ENCODE data around the gene DIP2C. TPM values are rescaled to one million over a fixed set of nuclear protein-coding genes. Genes with fewer than 3 reads are reported as not detected.

Gene DIP2C
- total RNA-seq, 1 donor from 2014 or later: 52.6 TPM

DNA sequence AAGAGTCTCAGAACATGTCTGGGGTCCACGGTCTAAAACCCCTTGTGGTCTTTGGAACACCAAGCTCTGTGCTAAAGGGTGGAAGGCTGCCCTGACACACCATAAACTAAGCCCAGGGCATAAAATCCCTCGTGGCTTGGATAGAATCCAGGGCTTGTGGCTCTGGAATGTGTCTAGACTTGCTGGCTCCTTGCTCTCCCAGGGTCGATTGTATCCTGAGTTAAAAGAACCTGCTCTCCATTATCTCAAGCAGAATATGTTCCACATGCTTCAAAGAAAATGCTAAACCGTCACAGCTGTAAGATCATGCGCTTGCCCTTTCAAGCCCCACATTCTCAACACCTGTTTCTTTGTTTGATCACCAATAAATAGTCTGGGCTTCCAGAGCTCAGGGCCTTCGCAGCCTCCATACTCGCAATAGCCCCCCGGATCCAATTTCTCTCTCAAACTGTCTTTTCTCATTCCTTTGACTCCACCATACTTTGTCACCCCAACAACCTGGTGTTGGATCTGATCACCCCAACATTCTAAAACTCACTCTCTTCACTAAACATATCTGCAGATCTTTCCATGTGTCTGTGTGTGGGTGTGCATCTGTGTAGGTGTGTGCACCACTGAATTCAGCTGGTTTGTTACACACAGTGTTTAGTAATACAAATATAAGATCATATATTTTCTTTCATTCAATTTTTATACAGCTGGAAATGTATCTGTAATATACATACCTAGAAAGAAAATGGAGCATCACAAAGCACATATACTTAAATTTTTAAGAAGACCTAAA, 315.8 kb downstream of the DIP2C start:
- H3K27ac Mint-ChIP-seq (ENCODE audit: unreplicated experiment): peak overlapping the region; percentile 14
- no peaks in the 10 kb centered on the region for H3K27me3 Mint-ChIP-seq (ENCODE audit: unreplicated experiment)
- peaks cover 6% of the 10 kb centered on the region for H3K9me3 Mint-ChIP-seq (ENCODE audit: unreplicated experiment)
- no peak for DNase-seq
- H3K4me3 Mint-ChIP-seq (ENCODE audit: unreplicated experiment): no peak overlapping the region
- TF ChIP-seq, protein P1, sequence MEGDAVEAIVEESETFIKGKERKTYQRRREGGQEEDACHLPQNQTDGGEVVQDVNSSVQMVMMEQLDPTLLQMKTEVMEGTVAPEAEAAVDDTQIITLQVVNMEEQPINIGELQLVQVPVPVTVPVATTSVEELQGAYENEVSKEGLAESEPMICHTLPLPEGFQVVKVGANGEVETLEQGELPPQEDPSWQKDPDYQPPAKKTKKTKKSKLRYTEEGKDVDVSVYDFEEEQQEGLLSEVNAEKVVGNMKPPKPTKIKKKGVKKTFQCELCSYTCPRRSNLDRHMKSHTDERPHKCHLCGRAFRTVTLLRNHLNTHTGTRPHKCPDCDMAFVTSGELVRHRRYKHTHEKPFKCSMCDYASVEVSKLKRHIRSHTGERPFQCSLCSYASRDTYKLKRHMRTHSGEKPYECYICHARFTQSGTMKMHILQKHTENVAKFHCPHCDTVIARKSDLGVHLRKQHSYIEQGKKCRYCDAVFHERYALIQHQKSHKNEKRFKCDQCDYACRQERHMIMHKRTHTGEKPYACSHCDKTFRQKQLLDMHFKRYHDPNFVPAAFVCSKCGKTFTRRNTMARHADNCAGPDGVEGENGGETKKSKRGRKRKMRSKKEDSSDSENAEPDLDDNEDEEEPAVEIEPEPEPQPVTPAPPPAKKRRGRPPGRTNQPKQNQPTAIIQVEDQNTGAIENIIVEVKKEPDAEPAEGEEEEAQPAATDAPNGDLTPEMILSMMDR (IDR thresholded peaks at IDR 0.05; ENCODE audit: partially characterized antibody, unreplicated experiment): no peak
- peaks cover 20% of the 10 kb centered on the region for H3K36me3 Mint-ChIP-seq (ENCODE audit: unreplicated experiment)
- peaks cover 22% of the 10 kb centered on the region for H3K4me1 Mint-ChIP-seq (ENCODE audit: low read depth, unreplicated experiment)

- no peak overlapping the region for H3K4me3 Mint-ChIP-seq (ENCODE audit: unreplicated experiment)
- H3K27me3 Mint-ChIP-seq (ENCODE audit: unreplicated experiment): no peaks in the 10 kb centered on the region
- TF ChIP-seq, protein P1 (IDR thresholded peaks at IDR 0.05; ENCODE audit: partially characterized antibody, unreplicated experiment): no peak
- H3K4me1 Mint-ChIP-seq (ENCODE audit: low read depth, unreplicated experiment): peaks cover 22% of the 10 kb centered on the region
- peaks cover 17% of the 10 kb centered on the region for H3K36me3 Mint-ChIP-seq (ENCODE audit: unreplicated experiment)
- peak overlapping the region; percentile 22 for H3K27ac Mint-ChIP-seq (ENCODE audit: unreplicated experiment)
- DNase-seq: no peak
- H3K9me3 Mint-ChIP-seq (ENCODE audit: unreplicated experiment): peaks cover 6% of the 10 kb centered on the region
Measured at GRCh38 chr10:373015-373414, 316.5 kb downstream of the DIP2C start.

DNA sequence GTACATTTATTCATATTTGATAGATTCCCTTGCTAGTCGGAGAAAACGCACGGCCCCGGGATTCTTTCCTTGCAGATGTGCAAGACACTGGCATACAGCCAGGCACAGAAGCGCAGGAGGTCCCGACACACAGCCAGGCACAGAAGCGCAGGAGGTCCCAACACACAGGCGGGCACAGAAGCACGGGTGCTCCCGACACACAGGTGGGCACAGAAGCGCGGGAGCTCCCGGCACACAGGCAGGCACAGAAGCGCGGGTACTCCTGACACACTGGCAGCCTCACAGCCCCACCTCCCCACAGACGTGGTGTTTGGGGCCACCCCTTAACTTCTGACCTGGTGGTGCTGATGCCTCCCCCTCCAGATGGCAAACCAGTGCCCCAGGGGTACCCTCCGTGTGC, 316.9 kb downstream of the DIP2C start:
- Mint-ChIP-seq H3K27ac (ENCODE audit: unreplicated experiment) (peak overlapping the region; percentile 22), H3K36me3 (ENCODE audit: unreplicated experiment) (peaks cover 16% of the 10 kb centered on the region), H3K9me3 (ENCODE audit: unreplicated experiment) (peaks cover 6% of the 10 kb centered on the region), H3K4me1 (ENCODE audit: low read depth, unreplicated experiment) (peaks cover 22% of the 10 kb centered on the region), H3K4me3 (ENCODE audit: unreplicated experiment) (no peak overlapping the region), H3K27me3 (ENCODE audit: unreplicated experiment) (no peaks in the 10 kb centered on the region)
- TF ChIP-seq, protein P1 (IDR thresholded peaks at IDR 0.05; ENCODE audit: partially characterized antibody, unreplicated experiment): no peak
- no peak for DNase-seq

DNA sequence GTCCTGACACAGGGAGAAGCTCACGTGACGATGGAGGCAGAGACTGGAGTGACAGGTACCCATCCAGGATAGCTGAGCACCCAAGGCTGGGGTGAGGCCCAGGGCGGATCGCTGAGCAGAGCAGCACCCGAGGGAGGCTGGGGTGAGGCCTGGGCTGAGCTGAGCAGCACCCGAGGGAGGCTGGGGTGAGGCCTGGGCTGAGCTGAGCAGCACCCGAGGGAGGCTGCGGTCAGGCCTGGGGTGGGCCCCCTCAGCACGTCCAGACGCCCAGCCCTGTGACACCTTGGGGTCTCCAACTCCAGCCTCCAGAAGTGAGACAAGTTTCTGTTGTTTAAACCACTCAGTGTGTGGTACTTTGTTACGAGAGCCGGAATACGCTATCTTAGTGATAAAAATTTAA, 318.0 kb downstream of the DIP2C start:
- H3K27ac Mint-ChIP-seq (ENCODE audit: unreplicated experiment): no peak overlapping the region
- no peak for DNase-seq
- H3K9me3 Mint-ChIP-seq (ENCODE audit: unreplicated experiment): peaks cover 6% of the 10 kb centered on the region
- TF ChIP-seq, protein P1 (IDR thresholded peaks at IDR 0.05; ENCODE audit: partially characterized antibody, unreplicated experiment): no peak
- no peaks in the 10 kb centered on the region for H3K27me3 Mint-ChIP-seq (ENCODE audit: unreplicated experiment)
- peaks cover 16% of the 10 kb centered on the region for H3K36me3 Mint-ChIP-seq (ENCODE audit: unreplicated experiment)
- H3K4me1 Mint-ChIP-seq (ENCODE audit: low read depth, unreplicated experiment): peaks cover 30% of the 10 kb centered on the region
- no peak overlapping the region for H3K4me3 Mint-ChIP-seq (ENCODE audit: unreplicated experiment)

DNA sequence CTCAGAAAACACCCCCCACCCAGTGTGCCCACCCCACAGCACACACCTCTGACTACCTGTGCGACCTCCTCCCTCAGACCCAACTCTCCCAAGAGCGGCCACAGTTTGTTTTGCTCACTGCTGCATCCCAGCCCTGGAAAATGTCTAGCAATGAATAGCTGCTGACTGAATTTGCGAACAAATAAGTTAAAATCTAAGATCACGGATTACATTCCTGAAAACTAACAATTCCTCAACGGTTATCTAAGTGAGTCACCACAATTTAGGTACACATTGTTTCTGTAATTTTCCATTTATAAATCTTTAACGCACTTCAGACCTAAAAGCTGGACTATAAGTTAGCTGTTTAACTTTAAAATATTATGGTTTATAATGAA, 319.0 kb downstream of the DIP2C start:
- TF ChIP-seq, protein P1 (IDR thresholded peaks at IDR 0.05; ENCODE audit: partially characterized antibody, unreplicated experiment): no peak
- no peak overlapping the region for H3K27ac Mint-ChIP-seq (ENCODE audit: unreplicated experiment)
- no peak overlapping the region for H3K4me3 Mint-ChIP-seq (ENCODE audit: unreplicated experiment)
- H3K27me3 Mint-ChIP-seq (ENCODE audit: unreplicated experiment): no peaks in the 10 kb centered on the region
- peaks cover 34% of the 10 kb centered on the region for H3K4me1 Mint-ChIP-seq (ENCODE audit: low read depth, unreplicated experiment)
- no peak for DNase-seq
- H3K9me3 Mint-ChIP-seq (ENCODE audit: unreplicated experiment): peaks cover 6% of the 10 kb centered on the region
- H3K36me3 Mint-ChIP-seq (ENCODE audit: unreplicated experiment): peaks cover 15% of the 10 kb centered on the region

Data from glutamatergic neuron (in vitro differentiated cells).